Globus pallidus (tissue), 1 donor: ENCODE results near the gene GRID1.
A peak's percentile ranks its signal among the peaks of the same experiment; 100 is the strongest.

Experiments
- DNase-seq: peaks from one replicate; pipeline ENCODE4 v3.0.0-alpha.2; 2015; ENCODE audit warnings: low spot score

GRID1 gene

DNA sequence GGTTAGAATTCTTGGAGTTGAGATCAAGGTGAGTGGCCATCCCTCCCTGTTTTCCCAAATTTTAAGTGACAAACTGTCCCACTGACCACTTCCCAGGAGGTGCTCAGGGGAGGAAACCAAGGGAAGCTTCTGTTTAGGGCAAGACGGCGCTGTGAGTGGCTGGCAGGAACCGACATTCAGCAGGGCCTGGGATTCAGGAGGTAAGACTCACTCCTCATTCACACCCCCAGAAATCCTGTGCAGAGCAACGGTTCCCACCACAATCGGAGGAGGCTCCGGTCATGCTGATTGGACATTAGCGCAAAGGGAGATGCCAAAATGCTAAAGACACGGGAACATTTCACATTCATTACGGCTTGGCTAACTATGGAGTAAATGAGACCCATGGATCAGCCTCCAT lies 200.9 kb downstream of the GRID1 start:
- no peak for DNase-seq

- DNase-seq: no peak
These were observed 201.5 kb downstream of the GRID1 start for GRCh38 chr10:86164960-86165630.

DNA sequence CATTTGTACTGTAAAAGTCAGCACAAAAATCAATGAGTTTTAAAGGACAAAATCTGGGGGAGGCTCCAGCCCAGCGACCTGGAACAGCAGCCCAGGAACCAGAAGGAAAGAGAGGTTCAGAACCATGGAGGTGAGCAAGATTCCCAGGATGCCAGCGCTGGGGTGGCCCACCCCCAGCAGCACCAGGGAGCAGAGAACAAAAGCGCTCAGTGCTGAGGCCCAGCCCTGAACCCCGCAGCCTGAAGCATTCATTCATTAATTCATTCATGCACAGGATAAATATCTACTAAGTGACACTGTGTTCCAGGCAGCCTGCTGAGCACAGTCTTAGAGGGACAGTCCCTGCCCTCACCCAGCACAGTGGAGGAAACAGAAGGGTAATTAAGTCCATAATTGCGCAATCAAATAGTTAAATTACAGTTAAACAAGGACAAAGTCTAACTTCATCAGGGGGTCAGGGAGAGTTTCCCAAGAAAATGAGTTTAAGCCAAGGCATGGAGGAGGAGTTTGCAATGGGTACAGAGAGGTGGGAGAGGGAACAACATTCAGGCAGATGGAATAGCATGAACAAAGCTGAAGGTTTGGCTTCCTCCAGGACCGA lies 202.3 kb downstream of the GRID1 start:
- no peak for DNase-seq

DNA sequence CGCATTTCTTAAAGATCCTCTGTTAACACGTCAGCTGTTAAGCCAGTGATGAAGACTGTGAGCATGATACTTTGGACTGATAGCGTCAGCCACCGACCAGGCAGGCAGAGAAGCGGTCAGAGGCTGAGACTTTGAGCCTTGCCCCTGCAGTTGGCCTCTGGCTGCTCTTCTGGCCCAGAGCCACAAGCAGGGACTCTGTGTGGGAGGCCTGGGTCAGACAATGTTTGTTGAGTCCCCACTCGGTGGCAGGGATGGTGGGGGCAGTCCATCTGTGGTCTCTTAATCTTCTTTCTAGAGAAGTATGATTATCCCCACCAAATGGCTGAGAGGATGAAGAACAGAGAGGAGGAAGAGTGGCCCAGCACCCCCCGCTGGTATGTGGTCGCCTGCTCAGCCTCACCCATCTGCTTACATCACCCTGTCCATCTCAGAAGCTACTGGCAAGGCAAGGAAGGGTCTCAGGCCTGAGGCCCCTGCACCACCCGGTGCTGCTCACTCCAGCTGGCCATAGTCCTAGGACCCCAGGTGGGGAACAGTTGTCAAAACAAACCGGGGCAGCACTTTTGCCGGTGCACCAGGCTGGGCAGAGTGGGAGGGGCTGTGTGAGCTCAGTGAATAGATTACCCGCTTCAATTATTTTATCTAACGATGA lies 202.9 kb downstream of the GRID1 start:
- DNase-seq: no peak

DNA sequence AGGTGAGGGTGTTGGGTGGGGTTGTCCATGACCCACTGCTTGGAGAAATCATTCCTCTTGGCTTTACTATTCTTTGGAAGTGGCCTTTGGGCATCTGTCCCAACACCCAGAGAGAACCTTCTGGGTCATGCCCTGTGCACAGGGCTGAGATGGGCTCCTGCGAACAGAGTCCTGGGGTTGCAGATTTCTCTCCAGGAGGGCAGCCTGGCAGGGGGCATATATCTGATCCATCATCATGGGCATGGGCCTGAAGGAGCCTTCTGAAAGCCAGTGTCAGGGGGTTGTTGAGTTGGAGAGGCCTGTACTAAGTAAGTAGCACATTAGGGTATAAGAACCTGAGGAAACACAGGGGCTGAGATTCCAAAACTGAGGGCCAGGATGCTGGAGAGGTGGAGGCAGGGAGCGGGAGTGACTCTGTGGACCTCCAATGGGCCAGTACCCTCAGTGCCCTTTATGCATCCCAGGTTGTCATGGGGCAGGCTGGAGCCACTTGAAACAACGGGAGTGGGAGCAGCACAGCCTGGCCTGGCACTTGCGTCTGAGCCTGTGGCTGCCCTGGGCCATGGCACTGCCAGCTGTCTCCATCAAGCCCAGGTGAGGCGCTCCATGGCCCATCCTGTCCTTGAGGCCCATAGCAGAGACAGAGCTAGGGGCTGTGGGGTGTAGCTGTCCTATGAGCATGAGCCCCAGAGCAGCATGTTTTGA lies 203.7 kb downstream of the GRID1 start:
- no peak for DNase-seq

DNA sequence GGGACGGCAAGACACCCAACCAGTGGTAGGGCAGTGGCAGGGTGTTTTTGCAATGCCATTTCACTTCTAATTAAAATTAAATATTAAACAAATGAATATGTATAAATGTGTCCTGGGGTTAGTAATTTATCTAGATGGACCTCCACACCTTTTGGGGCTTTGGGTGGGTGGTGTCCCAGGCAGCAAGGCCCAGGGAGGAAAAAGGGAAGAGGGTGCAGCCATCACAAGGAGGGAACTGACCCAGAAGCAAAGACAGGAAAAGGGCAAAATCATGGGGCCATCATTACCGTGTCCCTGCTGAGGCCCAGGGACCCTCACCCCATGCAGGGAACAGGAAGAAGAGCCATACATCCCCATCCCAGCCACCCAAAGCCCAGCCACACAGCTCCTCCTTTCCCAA lies 204.6 kb downstream of the GRID1 start:
- no peak for DNase-seq

GRCh38 chr10:86160890-86161585 lies 205.6 kb downstream of the GRID1 start:
- DNase-seq: no peak

DNA sequence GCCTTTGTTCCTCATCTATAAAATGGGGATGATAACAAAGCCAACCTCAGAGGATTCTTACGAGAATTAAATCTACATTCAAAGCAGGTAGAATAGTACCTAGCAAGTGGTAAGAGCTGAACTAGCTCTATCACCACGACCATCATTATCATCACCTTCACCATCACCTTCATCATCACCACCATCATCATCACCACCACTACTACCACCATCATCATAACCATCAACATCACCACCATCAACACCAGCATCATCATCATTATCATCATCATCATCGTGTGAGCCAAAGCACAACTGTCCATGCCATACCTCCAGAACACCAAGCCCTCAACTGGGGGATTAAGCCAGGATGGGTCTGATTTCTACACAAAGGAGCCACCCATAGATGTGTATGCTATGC lies 206.8 kb downstream of the GRID1 start:
- no peak for DNase-seq

DNA sequence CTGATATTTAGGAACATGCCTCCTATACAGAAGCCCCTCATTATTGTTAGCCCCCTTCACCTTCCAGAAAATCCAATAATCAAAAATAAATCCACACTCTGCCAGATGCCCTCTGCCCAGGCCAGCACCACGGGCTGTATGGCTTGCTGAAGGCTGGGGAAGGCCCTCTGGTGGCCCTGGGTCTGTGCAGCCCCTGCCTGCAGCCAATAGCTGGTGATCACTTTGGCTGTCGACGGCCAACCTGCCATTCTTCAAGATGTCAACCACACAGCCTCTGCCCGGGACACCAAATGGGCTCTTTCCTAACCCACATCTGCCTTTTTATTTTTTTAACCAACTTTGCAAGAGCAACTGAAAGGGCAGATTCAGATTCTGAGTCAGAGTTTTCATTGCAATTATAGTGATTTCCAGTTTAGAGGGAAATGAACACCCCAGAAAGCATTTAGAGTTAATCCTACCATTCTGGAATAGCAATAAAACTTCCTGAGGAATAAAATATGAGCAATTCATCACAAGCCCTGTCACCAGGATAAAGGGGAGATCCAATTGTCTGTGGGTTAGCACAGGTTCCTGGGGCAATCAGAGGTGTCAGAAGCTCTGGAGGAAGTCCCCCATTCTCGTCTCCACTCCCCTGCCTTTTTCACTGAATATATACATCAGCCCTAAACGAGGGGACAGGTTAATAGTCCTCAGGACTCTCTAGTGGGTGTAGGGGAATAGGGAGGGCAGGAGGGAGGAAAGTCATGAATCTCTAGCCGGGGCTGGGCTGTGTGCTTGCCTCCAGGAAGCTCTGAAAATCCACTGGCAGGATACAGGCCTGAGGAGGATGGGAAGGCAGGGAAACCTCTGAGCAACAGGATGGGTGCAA lies 211.3 kb downstream of the GRID1 start:
- DNase-seq: no peak

DNA sequence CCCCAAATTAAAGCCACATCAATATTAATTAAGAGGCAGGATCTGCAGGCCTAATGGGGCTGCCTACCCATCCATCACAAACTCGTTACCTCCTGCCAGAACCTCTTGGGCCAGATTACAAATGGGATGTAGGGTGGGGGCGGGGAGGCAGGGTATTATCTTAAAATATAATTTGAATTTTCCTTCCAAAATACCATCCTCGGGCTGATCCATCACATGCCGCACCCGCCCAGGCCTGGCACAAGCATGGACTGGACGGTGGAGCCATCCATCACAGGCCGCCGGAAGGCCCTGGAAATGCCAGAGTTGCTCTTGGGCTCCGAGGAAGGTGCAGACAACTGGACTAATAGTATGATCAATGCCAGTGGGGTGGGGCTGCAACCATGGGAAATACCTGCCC lies 212.8 kb downstream of the GRID1 start:
- no peak for DNase-seq

- DNase-seq: no peak
These were observed 213.7 kb downstream of the GRID1 start for GRCh38 chr10:86152911-86153310.

- DNase-seq: no peak
These were observed 214.2 kb downstream of the GRID1 start for GRCh38 chr10:86152354-86152753.

GRCh38 chr10:86151613-86152012 lies 215.0 kb downstream of the GRID1 start:
- DNase-seq: no peak

GRCh38 chr10:86149257-86149656 lies 217.3 kb downstream of the GRID1 start:
- DNase-seq: no peak

GRCh38 chr10:86148117-86148516 lies 218.5 kb downstream of the GRID1 start:
- no peak for DNase-seq

GRCh38 chr10:86144301-86144700 lies 222.3 kb downstream of the GRID1 start:
- DNase-seq: no peak

GRCh38 chr10:86141896-86142295 lies 224.7 kb downstream of the GRID1 start:
- no peak for DNase-seq

GRCh38 chr10:86139066-86139657 lies 227.4 kb downstream of the GRID1 start:
- peak; percentile 65 for DNase-seq

GRCh38 chr10:86138551-86139065 lies 228.0 kb downstream of the GRID1 start:
- no peak for DNase-seq

- DNase-seq: no peak
These were observed 229.0 kb downstream of the GRID1 start for GRCh38 chr10:86137561-86137960.

DNA sequence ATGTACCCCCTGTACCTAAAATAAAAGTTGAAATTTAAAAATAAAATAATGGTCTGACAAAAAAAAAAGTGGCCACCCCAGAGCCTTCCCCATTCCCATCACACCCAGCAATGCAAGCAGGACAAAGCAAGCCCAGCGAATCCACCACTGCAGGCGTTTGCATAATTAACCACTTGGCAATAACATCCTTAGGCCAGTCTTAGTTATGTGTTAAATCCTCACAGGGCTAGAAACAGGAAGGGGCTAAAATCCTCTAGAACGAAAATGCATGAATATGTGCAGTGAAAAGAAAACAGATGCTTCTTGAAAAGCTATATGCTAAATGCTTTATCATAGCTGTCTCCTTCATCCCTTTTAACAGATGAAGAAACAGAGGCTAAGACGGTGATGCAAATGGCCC lies 229.7 kb downstream of the GRID1 start:
- DNase-seq: no peak
